GM04503 (cell line): ENCODE results near the gene ZNF211.

Experiments
- DNase-seq: peaks from one replicate; pipeline ENCODE4 v3.0.0-alpha.2; 2012; ENCODE audit warnings: low read depth

ZNF211 gene

DNA sequence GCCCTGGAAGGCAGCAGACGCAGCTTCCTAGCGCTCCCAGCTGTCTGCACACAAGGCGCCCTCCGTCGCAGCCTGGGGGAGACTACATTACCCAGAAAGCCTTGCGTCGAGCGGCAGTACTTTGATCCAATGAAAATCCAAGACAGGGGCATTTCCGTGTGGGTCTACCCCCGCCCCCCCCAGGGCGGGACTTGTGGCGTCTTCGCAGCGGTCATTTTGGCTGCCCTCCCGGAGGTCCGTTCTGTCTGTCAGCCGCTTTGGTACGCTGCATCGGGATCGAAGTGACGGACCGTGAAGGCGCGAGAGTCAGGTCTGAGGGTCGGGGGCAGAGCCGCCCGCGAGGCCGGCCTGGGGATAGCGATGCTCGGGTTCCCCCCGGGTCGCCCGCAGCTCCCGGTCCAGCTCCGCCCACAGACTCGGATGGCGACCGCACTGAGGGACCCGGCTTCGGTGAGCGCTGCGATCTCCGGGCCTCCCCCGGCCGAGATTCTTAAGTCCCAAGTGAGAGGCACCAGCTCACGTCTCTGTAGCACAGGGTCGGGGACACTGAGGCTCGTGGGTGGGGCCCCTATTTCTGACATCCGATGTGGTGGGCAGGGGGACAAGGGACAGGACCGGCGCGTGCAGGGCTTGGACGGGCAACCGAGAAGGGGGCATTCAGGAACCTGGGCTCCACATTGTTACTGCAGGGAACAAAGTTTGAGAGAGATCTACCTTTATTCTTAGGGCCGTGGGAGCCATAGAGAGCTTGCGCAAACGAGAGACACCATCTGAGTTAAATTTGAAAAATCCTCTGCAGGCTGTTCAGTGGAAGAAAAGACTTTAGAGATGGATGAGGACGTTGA lies at the start of gene ZNF211:
TSS of gene ZNF211 (plus strand) at position 182 of the 845 bp plus-strand sequence. CDS start at position 361, 179 bp downstream.
- DNase-seq, result peak; percentile 73

DNA sequence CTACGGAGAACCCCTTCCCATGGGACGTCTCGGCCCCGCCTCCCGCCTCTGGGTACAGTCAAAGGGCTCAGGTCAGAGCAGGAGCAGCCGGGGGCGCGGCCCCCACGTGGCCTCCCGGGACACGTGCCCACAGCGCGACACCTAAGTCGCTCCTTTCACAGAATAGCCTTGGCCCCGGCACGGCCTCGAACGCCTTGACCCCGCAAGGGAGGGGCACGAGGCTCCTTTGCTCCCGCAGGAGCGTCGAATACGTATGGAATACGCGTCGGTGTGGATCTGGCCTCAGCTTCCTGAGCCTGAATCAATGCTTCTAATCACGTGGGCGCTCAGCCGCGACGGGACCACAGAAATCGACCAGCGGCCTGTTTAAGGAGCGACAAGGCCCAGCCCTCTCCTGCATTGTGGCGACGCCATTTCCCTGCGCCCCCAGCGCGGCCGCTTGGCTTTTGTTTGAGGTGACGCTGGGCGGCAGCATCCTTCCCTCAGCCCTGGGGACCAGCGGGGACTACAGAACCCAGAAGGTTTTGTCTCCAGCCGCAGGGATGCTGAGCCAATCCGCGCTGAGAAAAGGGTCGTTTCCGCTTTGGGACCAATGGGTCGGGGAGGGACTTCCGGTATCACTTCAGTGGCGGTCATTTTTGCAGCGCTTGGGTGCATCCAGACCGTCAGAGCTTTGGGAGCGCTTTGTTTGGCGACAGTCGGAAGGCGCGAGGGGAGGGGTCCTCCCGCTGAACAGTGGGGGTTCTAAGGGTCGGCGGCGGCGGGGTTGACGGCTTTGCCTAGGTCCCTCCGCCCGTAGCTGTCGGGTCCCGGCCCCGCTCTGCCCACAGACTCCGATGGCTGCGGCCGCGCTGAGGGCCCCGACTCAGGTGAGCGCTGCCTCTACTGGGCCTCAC lies 49.2 kb upstream of the ZNF211 start, which contains the start of gene ZIK1:
TSS of gene ZIK1 (plus strand) at position 625 of the 896 bp plus-strand sequence. CDS start at position 837, 212 bp downstream.
- peak; percentile 70 for DNase-seq

- DNase-seq, result peak; percentile 91
Observed at GRCh38 chr19:57587529-57587928, 45.4 kb upstream of the ZNF211 start.

DNA sequence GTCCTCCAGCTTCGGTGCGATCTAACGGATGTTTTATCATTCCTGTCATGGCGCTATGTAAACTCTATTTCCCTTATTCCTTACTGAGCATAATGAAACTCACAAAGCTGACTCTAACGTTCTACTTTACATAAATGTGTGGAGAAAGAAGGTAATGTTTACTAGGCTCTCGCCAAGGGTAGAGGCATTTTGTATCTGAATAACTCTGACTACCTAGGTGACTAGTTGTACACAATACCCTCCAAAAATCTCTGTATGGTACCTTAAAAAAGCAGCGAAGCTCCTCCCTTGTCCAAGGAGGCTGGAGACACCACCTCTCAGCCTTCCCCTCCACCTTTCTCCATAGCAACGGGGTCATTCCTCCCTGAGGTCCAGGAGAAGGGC lies 33.6 kb upstream of the ZNF211 start:
- no peak for DNase-seq

DNA sequence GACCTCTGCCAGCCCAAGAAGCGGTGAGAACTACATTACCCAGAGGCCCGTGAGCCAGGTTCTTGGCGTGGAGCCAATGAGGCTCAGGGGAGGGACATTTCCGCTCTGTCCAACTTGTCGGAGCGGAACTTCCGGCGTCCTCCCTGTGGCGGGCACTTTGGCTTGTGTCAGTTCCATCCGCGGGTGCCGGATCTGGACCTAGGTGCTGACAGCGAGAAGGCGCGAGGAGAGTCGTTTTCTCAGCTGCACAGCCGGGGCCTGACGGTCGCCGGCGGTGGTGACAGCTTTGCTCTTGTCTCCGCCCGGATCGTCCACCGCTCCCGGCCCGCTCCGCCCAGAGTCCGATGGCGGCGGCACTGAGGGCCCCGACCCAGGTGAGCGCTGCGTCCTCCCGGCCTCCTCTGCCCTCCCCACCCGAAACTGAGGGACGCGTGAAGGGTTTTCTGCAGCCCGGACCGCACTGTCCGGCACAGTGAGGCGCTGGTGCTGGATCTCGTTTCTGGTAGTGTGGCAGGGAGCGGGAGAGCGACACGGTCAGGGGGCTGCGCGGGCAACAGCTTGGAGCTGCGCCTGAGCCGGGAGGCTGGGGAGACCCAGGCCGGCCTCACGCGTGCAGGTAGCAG lies 33.1 kb upstream of the ZNF211 start, which contains the start of gene ZNF530:
TSS of gene ZNF530 (plus strand) at position 125 of the 623 bp plus-strand sequence. CDS start 4,461 bp downstream, outside the sequence.
- DNase-seq, result peak; percentile 52

DNA sequence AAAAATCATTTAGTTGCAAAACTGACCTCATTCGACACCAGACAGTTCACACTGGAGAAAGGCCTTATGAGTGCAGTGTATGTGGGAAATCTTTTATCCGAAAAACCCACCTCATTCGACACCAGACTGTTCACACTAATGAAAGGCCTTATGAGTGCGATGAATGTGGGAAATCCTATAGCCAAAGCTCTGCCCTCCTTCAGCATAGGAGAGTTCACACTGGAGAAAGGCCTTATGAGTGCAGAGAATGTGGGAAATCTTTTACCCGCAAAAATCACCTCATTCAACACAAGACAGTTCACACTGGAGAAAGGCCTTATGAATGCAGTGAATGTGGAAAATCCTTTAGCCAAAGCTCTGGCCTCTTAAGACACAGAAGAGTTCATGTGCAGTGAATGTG lies 26.0 kb upstream of the ZNF211 start:
- no peak for DNase-seq

- no peak for DNase-seq
Observed at GRCh38 chr19:57611113-57611512, 21.9 kb upstream of the ZNF211 start.

DNA sequence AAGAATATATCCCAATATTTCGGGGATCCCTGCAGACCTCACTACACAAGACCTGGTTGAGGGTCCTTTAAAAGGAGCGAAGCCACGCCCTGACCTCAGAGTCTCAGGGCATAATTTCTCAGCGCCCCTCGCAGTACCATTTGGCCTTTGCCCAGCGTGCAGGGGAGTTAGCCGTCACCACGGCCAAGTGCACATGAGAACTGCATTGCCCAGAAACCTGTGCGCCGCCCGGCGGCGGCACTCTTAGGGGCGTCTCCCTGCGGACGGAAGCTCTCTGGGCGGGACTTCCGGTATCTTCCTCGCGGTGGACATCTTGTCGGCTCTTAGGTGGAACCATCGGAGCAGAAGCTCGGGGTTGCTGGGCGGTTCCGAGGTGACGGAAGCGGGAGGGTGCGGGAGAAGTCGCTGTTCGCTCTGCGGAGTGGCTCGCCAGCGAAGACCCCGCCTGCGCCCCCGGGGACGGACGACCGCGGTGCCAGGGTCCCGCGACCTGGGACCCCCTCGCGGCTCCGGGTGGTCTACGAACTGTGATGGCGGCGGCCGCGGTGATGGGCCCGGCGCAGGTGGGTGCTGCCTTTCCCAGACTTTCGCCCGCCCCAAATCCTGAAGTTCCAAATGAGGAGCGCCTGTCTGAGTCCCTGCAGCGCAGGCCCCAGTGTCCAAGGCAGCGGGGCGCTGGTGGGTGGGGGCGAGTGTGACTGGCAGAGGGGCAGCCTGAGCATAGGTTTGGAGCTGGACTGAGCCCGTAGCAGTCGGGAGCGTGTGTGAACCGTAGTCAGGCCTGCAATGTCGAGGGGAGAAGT lies 18.8 kb upstream of the ZNF211 start, which contains the start of gene ZNF134:
TSS of gene ZNF134 (plus strand) at position 302 of the 803 bp plus-strand sequence. CDS start 5,227 bp downstream, outside the sequence.
- peak; percentile 46 for DNase-seq

DNA sequence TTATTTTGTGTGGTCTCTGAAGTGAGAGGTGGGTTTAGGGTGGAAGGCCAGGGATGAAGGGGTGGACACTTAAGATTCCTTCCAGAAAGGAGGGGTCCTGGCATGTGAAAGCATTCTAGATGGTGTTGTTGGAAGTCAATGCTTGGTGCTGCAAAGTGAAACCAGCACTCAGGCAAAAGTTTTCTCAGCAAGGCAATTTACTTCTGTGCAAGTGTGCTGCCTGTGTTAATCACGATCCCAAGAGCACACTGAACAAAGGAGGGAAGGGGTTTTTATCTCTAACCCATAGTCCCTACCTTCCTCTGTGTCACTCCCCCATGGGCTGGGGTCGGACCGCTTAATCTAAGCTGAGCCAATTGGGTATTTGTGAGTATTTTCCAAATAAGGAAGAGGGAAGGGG lies 17.6 kb upstream of the ZNF211 start:
- DNase-seq, result no peak

- DNase-seq, result no peak
Observed at GRCh38 chr19:57620673-57621348, 12.2 kb upstream of the ZNF211 start.

GRCh38 chr19:57623091-57623490 lies 9.9 kb upstream of the ZNF211 start:
- no peak for DNase-seq

DNA sequence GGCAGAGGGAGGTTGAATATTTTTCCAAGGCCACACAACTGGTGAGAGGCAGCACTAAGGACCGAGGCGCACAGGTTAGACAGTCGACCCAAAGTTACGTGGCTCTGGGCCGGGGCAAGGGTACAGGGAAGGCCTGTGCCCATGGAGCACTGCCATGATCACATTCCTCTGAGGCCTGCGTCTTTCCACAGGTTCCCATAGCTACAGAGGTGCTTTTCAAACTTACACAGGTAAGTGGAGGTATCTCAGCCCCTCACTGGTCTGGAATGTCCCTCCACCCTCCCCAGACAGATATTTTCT lies 814 bp downstream of the ZNF211 start:
- DNase-seq, result no peak

DNA sequence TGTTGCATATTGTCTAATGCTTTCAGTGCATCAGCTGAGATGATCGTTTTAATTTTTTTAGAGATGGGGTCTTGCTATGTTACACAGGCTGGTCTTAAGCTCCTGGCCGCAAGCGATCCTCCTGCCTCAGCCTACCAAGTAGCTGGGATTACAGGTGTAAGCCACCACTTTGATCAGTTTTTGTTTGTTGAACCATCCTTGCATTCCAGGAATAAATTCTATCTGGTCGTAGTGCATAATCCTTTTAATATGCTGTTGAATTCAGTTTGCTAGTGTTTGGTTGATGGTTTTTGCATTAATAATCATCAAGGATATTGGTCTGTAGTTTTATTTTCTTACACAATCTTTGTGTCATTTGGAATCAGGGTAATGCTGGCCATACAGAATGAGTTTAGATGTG lies 4.4 kb downstream of the ZNF211 start:
- no peak for DNase-seq

- DNase-seq, result no peak
Observed at GRCh38 chr19:57641715-57642234, 8.8 kb downstream of the ZNF211 start.

DNA sequence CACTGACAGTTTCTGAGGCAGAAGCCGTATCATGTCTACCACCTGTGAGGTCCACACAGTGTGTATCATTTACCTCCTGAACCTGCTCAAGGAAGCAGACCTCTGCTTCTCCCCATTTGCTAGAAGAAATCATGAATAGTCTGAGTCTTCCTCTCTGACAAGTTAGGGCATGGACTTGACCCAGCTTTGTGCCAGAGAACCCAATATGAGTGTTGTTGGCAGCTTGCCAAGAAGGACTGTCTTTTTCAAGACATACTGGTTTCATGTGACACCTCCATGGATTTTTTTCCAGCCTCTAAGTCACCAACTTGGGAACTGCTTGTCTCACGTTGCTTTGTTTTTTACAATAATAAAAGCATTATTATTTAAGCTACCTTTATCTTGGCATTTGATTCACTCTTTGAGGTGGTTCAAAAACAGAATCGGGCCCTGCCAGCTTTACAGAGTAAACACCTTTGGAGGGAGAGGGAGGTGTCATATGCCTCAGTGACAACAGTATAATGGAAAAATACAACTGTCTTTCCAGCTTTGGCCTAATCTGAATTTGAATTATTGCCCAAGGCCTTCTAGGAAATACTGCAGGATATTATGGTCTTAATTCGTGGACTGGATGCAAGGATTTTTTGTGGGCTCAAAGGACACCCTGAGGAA lies 9.6 kb downstream of the ZNF211 start:
- no peak for DNase-seq

DNA sequence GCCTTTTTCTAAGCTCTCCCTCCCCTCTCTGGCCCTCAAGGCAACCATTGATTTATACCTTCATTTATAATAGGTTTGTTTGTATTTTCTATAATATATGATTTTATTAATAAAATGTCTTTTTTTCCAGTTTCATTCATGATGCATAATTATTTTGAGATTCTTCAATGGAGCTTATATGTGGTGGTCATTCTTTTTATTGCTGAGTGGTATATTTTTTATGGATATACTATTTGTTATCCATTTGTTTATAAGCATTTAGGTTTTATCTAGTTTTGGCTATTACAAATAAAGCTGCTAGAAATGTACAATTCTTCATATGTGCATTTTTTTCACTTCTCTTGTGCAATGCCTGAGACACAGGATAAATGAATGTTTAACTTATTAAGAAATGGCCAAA lies 10.8 kb downstream of the ZNF211 start:
- DNase-seq, result no peak

GRCh38 chr19:57648331-57649003 lies 15.5 kb downstream of the ZNF211 start:
- DNase-seq, result no peak

DNA sequence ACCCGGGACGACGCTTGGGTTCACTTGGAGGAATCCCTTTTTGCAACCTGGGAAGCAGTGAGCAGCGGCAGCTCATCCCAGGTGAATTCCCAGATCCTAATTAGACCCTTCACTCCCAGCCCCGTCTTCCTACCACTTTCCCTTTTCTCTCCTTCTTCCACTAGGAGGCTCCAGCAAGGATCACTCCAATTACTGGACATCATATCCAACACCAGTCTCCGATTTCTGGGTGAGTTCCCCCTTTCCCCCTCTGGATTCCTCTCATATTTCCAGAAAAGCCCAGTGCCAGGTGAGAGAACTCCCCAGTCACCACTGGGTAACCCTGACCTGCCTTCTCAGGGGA lies 18.7 kb downstream of the ZNF211 start:
- DNase-seq, result no peak

DNA sequence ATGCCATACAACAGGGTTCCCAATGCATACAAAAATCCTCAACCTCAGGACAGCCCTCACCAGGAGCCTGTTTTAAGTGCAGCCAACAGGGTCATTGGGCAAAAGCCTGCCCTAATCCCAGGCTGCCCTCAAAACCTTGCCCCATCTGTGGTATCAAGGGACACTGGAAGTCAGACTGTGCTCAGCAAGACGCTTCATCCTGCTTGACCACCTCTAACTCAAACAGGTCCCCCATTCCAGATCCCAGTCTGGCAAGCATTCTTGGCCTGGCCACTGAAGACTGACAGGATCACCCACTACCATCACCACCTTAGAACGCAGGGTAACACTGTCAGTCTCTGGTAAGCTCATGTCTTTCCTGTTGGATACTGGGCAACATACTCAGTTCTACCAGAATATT lies 20.7 kb downstream of the ZNF211 start:
- DNase-seq, result no peak

- no peak for DNase-seq
Observed at GRCh38 chr19:57655443-57655842, 22.5 kb downstream of the ZNF211 start.
